Tibial nerve (tissue), 4 donors: ENCODE data around the gene TRPM2. TPM values are rescaled to one million over a fixed set of nuclear protein-coding genes. Genes with fewer than 3 reads are reported as not detected.

Experiments used
- DNase-seq, 2 donors: peaks; one replicate each; pipeline ENCODE4 v3.0.0-alpha.2; 2019; ENCODE audit warnings: low spot score in 2 of 2
- H3K27ac ChIP-seq, 4 donors: fragments of 200-600 bp; sonication (generic) in 3 of 4; one replicate each; pipeline ENCODE4 v1.5.1; 2017 to 2019; ENCODE audit warnings: mild to moderate bottlenecking in 1 of 4
- H3K27me3 ChIP-seq, 2 donors: fragments of 200-600 bp; sonication (generic) in 1 of 2; one replicate each; pipeline versions ENCODE4 v1.5.1 to v1.6.0; 2017 to 2019
- H3K36me3 ChIP-seq, 3 donors: fragments of 200-600 bp; sonication (generic); one replicate each; pipeline ENCODE4 v1.5.1; 2018 to 2019
- H3K4me1 ChIP-seq, 4 donors: fragments of 200-600 bp; sonication (generic) in 3 of 4; one replicate each; pipeline ENCODE4 v1.5.1; 2017 to 2019
- H3K4me3 ChIP-seq, 4 donors: fragments of 200-600 bp; sonication (generic) in 3 of 4; one replicate each; pipeline ENCODE4 v1.5.1; 2017 to 2019; ENCODE audit warnings: mild to moderate bottlenecking in 1 of 4, moderate library complexity in 1 of 4
- H3K9me3 ChIP-seq, 4 donors: fragments of 200-600 bp; sonication (generic) in 3 of 4; one replicate each; pipeline ENCODE4 v1.5.1; 2017 to 2019
- EP300 ChIP-seq, 2 donors: sonication (generic); formaldehyde crosslinking; IDR thresholded peaks; one replicate each; pipeline ENCODE4 v1.6.1; 2017; ENCODE audit warnings: antibody characterized with exemption in 2 of 2, mild to moderate bottlenecking in 1 of 2
- POLR2A ChIP-seq, 2 donors: fragments of 450-650 bp; IDR thresholded peaks; one replicate each; pipeline ENCODE4 v1.6.1; 2017; ENCODE audit warnings: antibody characterized with exemption in 2 of 2, mild to moderate bottlenecking in 2 of 2, moderate library complexity in 2 of 2
- WGBS, 2 donors: methylation state at CpG; one replicate each; pipeline ENCODE4 v1.1.5; 2018; 5-methylcytosine and 5-hydroxymethylcytosine counted together
- total RNA-seq, 4 donors: library from RNA; depleted of rRNA; stranded (reverse); fragments of >200 nt; gene quantifications; one replicate each; pipeline ENCODE4 v1.1.0, GENCODE V29; 2016
- TF ChIP-seq, protein P1 (sequence below), 5 experiments: fragments of 200-600 bp in 3 of 5; fragments of 450-650 bp in 2 of 5; sonication (generic) in 3 of 5; IDR thresholded peaks; one replicate each; pipeline ENCODE4 v1.5.1; 2016 to 2019; ENCODE audit warnings: antibody characterized with exemption in 5 of 5, mild to moderate bottlenecking in 3 of 5, moderate library complexity in 2 of 5

The TRPM2 gene
- total RNA-seq, 4 donors from 2014 or later: 4.9 to 10.3 (median 7.8) TPM

DNA sequence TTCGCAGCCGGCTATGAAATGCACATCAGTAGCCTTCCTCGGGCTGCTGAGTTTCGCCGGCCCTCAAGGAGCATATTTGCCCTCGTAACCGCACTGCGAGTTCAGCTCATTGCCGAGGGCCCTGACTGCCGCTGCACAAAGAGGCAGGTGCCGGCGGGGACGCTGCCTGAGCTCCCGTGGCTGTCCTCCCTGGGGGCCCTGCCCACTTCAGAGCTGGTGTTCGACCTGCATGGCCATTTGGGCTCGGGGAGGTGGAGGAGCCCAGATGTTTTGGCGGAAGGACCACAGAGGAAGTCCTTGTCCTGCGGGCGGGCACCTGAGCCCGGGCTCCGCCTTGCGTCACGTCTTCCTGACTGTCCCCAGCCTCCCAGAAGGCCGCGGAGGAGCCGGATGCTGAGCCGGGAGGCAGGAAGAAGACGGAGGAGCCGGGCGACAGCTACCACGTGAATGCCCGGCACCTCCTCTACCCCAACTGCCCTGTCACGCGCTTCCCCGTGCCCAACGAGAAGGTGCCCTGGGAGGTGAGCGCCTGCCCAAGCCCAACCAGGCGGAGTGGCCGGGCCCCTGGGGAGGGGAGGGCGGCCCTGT, 72.0 kb downstream of the TRPM2 start:
- WGBS, 2 donors: 67 to 70% methylated on average over 26 to 40 of the region's 40 CpGs
- Histone ChIP-seq H3K36me3 (no peaks in the 10 kb centered on the region), H3K27ac (no peak overlapping the region), H3K4me1 (no peaks in the 10 kb centered on the region), H3K9me3 (peaks cover 0 to 7% (median 2%) of the 10 kb centered on the region in 4 donors), H3K27me3 (peaks cover 0 to 17% of the 10 kb centered on the region in 2 donors), H3K4me3 (no peak overlapping the region)
- DNase-seq: peak in 1 of 2 donors; percentile 9
- TF ChIP-seq POLR2A (IDR thresholded peaks at IDR 0.05): no peak
- no peak for TF ChIP-seq EP300 (IDR thresholded peaks at IDR 0.05)
- TF ChIP-seq, protein P1, sequence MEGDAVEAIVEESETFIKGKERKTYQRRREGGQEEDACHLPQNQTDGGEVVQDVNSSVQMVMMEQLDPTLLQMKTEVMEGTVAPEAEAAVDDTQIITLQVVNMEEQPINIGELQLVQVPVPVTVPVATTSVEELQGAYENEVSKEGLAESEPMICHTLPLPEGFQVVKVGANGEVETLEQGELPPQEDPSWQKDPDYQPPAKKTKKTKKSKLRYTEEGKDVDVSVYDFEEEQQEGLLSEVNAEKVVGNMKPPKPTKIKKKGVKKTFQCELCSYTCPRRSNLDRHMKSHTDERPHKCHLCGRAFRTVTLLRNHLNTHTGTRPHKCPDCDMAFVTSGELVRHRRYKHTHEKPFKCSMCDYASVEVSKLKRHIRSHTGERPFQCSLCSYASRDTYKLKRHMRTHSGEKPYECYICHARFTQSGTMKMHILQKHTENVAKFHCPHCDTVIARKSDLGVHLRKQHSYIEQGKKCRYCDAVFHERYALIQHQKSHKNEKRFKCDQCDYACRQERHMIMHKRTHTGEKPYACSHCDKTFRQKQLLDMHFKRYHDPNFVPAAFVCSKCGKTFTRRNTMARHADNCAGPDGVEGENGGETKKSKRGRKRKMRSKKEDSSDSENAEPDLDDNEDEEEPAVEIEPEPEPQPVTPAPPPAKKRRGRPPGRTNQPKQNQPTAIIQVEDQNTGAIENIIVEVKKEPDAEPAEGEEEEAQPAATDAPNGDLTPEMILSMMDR (IDR thresholded peaks at IDR 0.05): no peak

DNA sequence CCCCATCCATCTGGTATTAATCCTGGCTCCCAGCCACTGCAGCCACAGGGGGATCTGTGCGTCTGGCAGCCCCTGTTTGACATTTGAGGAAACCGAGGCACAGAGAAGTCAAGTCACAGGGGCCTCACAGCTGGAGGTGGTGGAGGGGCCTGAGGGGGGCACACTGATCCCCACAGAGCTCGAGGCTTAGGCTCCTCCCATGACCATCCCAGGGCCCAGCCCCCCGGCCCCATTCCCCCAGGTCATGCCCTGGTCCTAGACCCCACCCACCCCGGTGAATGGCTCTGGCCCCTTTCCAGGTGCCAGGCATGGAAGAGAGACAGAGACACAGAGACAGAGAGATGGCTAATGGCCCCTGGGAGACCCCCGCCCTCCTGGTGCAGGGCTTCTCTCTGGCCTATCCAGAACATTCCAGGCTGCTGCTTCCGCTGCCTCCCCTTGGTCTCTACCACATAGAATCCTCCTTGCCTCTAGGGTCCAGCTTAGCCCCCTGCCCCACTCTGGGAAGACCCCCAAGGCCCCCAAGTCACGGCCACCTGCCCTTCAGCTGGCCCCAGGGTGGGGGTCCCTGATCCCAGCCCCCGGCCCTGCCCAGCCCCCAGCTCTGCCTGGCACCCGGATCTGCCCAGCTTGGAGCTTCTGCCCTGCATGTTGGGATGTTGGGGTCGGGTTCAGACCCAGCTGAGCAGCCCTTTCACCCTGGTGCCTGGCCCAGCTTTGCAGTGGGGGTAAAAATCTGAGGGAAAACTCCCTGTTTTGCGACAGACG, 72.7 kb downstream of the TRPM2 start:
- Histone ChIP-seq H3K4me3 (no peak overlapping the region), H3K9me3 (peaks cover 0 to 12% (median 2%) of the 10 kb centered on the region in 4 donors), H3K36me3 (no peaks in the 10 kb centered on the region), H3K4me1 (no peaks in the 10 kb centered on the region), H3K27me3 (peaks cover 0 to 17% of the 10 kb centered on the region in 2 donors), H3K27ac (no peak overlapping the region)
- TF ChIP-seq EP300 (IDR thresholded peaks at IDR 0.05) (no peak), POLR2A (IDR thresholded peaks at IDR 0.05) (no peak)
- TF ChIP-seq, protein P1 (IDR thresholded peaks at IDR 0.05): no peak
- WGBS, 2 donors: 75 to 78% methylated on average over 11 to 13 of the region's 13 CpGs
- peak in 1 of 2 donors; percentile 3 for DNase-seq

DNA sequence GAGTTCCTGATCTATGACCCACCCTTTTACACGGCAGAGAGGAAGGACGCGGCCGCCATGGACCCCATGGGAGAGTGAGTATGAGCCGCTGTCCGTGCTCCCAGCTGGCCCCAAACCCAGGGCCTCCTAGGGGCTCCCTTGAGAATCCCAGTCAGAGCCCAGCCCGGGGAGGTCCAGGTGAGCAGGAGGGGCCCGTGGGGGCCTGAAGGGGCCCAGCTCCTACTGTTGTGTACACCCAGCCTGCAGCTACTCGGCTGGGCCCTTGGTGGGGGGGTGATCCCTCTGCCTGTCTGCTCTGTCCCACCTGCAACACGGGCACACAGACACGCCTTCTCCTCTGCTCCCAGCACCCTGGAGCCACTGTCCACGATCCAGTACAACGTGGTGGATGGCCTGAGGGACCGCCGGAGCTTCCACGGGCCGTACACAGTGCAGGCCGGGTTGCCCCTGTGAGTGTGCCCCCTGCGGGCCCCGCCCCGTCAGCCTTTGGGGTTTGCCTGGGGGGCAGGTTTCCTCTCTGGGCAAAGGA, 73.3 kb downstream of the TRPM2 start:
- Histone ChIP-seq H3K27ac (no peak overlapping the region), H3K4me1 (no peaks in the 10 kb centered on the region), H3K27me3 (peaks cover 0 to 17% of the 10 kb centered on the region in 2 donors), H3K36me3 (no peaks in the 10 kb centered on the region), H3K9me3 (peaks cover 0 to 17% (median 2%) of the 10 kb centered on the region in 4 donors), H3K4me3 (no peak overlapping the region)
- TF ChIP-seq, protein P1 (IDR thresholded peaks at IDR 0.05): no peak
- DNase-seq: no peak
- 78 to 80% methylated on average over 8 to 18 of the region's 21 CpGs for WGBS, 2 donors

DNA sequence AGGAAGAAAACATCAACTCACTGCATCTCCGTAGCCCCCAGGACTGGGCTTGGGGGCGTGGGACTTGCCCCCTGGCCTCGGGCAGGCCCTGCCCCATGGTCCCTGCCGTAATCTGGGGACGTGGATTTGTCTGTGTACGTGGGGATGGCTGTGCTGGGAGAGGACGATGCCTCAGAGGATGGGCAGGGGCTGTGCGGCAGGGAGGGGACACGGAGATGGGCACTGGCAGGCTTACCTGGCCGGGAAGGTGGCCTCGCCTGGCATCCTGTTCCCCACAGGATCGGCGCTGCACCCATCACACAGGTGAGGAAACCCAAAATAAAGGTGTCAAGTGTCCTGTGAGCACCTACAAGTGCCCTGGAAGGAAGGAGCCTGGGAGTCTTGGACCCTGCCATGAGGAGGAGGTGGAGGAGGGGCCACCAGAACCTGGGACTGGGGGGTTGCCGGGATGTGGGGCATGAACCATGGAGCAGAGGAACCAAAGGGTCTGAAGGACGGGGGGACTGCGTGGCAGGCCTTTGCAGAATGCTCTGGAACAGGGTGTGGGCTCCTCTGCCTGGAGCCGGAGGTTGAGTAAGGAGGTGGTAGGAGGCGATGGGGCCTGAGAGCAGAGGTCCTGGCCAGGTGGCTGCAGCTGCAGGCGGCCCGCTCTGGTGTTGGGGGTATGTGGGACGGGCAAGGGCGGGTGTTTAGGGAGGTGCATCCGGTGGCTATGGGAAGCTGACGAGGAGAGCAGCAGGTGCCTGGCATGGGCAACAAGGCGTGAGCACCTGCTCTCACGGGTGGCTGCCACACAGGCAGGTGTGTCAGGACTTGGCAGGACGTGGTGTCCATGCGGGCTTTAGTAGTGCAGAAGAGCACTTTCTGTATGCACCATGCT, 74.1 kb downstream of the TRPM2 start:
- TF ChIP-seq EP300 (IDR thresholded peaks at IDR 0.05) (no peak), POLR2A (IDR thresholded peaks at IDR 0.05) (no peak)
- TF ChIP-seq, protein P1 (IDR thresholded peaks at IDR 0.05): no peak
- Histone ChIP-seq H3K27me3 (peaks cover 0 to 17% of the 10 kb centered on the region in 2 donors), H3K36me3 (no peaks in the 10 kb centered on the region), H3K4me1 (no peaks in the 10 kb centered on the region), H3K9me3 (peaks cover 0 to 22% (median 2%) of the 10 kb centered on the region in 4 donors), H3K4me3 (no peak overlapping the region), H3K27ac (no peak overlapping the region)
- DNase-seq: no peak
- WGBS, 2 donors: 90 to 92% methylated on average over 28 of the region's 28 CpGs
